Liver (tissue), 9 donors: Measurements from ENCODE around the gene PEAR1. TPM values are rescaled to one million over a fixed set of nuclear protein-coding genes. Genes with fewer than 3 reads are reported as not detected.

Source experiments
- DNase-seq: peaks from one replicate; pipeline ENCODE4 v3.0.0-alpha.2; 2017; ENCODE audit warnings: low spot score
- H3K27ac ChIP-seq, 2 donors: one replicate each; pipeline ENCODE4 v1.7.0; 2013; ENCODE audit warnings: inconsistent platforms in 2 of 2, low read length in 2 of 2, control low read depth in 1 of 2, low read depth in 1 of 2, mild to moderate bottlenecking in 1 of 2
- H3K27me3 ChIP-seq, 4 donors: one replicate each; pipeline versions ENCODE4 v1.6.1 to v1.7.0; 2013; ENCODE audit warnings: low read length in 3 of 4, inconsistent platforms in 1 of 4, mild to moderate bottlenecking in 1 of 4, moderate library complexity in 1 of 4; ENCODE audit not compliant: control insufficient read depth in 4 of 4, insufficient read depth in 4 of 4
- H3K36me3 ChIP-seq, 4 donors: one replicate each; pipeline versions ENCODE4 v1.6.1 to v1.7.0; 2013; ENCODE audit warnings: low read length in 3 of 4, mild to moderate bottlenecking in 3 of 4, low read depth in 1 of 4, moderate library complexity in 1 of 4; ENCODE audit not compliant: control insufficient read depth in 4 of 4, insufficient read depth in 3 of 4
- H3K4me1 ChIP-seq, 4 donors: one replicate each; pipeline versions ENCODE4 v1.6.1 to v1.7.0; 2013; ENCODE audit warnings: low read length in 3 of 4, mild to moderate bottlenecking in 3 of 4, moderate library complexity in 1 of 4; ENCODE audit not compliant: control insufficient read depth in 4 of 4, insufficient read depth in 4 of 4
- H3K4me3 ChIP-seq, 3 donors: one replicate each; pipeline versions ENCODE4 v1.6.1 to v1.7.0; 2013; ENCODE audit warnings: low read length in 3 of 3, control low read depth in 1 of 3, low read depth in 1 of 3, mild to moderate bottlenecking in 1 of 3
- H3K9ac ChIP-seq, 2 donors: one replicate each; pipeline ENCODE4 v1.7.0; 2013; ENCODE audit warnings: low read length in 2 of 2, mild to moderate bottlenecking in 2 of 2, moderate library complexity in 2 of 2, control low read depth in 1 of 2, low read depth in 1 of 2
- H3K9me3 ChIP-seq, 4 donors: one replicate each; pipeline versions ENCODE4 v1.6.1 to v1.7.0; 2013; ENCODE audit warnings: low read length in 3 of 4; ENCODE audit not compliant: control insufficient read depth in 4 of 4
- EGR1 ChIP-seq, 2 donors: IDR thresholded peaks; 2 replicates each; pipeline ENCODE4 v1.6.1; 2016 to 2018; ENCODE audit warnings: antibody characterized with exemption in 2 of 2, low read depth in 2 of 2
- FOXA1 ChIP-seq: IDR thresholded peaks from 2 replicates; pipeline ENCODE4 v1.6.1; 2016; ENCODE audit warnings: antibody characterized with exemption
- FOXA2 ChIP-seq: IDR thresholded peaks from 2 replicates; pipeline ENCODE4 v1.6.1; 2016; ENCODE audit warnings: antibody characterized with exemption
- GABPA ChIP-seq, 2 donors: IDR thresholded peaks in 1 of 2; conservative IDR thresholded peaks in 1 of 2; 2 replicates each; pipeline ENCODE4 v1.6.1; 2016; ENCODE audit warnings: antibody characterized with exemption in 2 of 2, mild to moderate bottlenecking in 1 of 2, moderate library complexity in 1 of 2
- HNF4A ChIP-seq, 2 donors: conservative IDR thresholded peaks; 2 replicates each; pipeline ENCODE4 v1.6.1; 2016; ENCODE audit warnings: antibody characterized with exemption in 2 of 2, mild to moderate bottlenecking in 2 of 2
- HNF4G ChIP-seq: IDR thresholded peaks from 2 replicates; pipeline ENCODE4 v1.6.1; 2016; ENCODE audit warnings: antibody characterized with exemption
- JUND ChIP-seq, 2 donors: IDR thresholded peaks; 2 replicates each; pipeline ENCODE4 v1.6.1; 2016; ENCODE audit warnings: antibody characterized with exemption in 2 of 2
- RXRA ChIP-seq, 2 donors: IDR thresholded peaks; 2 replicates each; pipeline ENCODE4 v1.6.1; 2017 to 2018; ENCODE audit warnings: antibody characterized with exemption in 2 of 2, mild to moderate bottlenecking in 1 of 2
- SP1 ChIP-seq: IDR thresholded peaks from 2 replicates; pipeline ENCODE4 v1.6.1; 2018; ENCODE audit warnings: antibody characterized with exemption, mild to moderate bottlenecking
- TAF1 ChIP-seq: conservative IDR thresholded peaks from 2 replicates; pipeline ENCODE4 v1.6.1; 2016; ENCODE audit warnings: antibody characterized with exemption, mild to moderate bottlenecking
- YY1 ChIP-seq: IDR thresholded peaks from 2 replicates; pipeline ENCODE4 v1.6.1; 2016; ENCODE audit warnings: antibody characterized with exemption, mild to moderate bottlenecking
- WGBS: extraction: QIAGEN DNeasy Blood & Tissue Kit; methylation state at CpG from one replicate; pipeline ENCODE4 v1.1.7; 2013; 5-methylcytosine and 5-hydroxymethylcytosine counted together
- polyA plus RNA-seq, 2 donors: library from polyadenylated mRNA; stranded (reverse) in 1 of 2; unstranded in 1 of 2; fragments of 200-250 nt in 1 of 2; fragments of >200 nt in 1 of 2; fragmentation: Nextera tagmentation in 1 of 2; extraction: Ambion mirVana in 1 of 2; gene quantifications; one replicate each; pipeline versions ENCODE4 v1.2.1 to v1.2.3, GENCODE V29; 2013 to 2015
- total RNA-seq, 2 donors: library from RNA; depleted of rRNA; stranded (reverse); fragments of >200 nt; gene quantifications; one replicate each; pipeline ENCODE4 v1.2.3, GENCODE V29; 2014
- TF ChIP-seq, protein P1 (sequence below): IDR thresholded peaks from 2 replicates; pipeline ENCODE4 v1.6.1; 2016; ENCODE audit warnings: antibody characterized with exemption, mild to moderate bottlenecking
- TF ChIP-seq, protein P2 (sequence below): IDR thresholded peaks from 2 replicates; pipeline ENCODE4 v1.6.1; 2016; ENCODE audit warnings: antibody characterized with exemption
- TF ChIP-seq, protein P3 (sequence below): fragments of 150-350 bp; IDR thresholded peaks from 2 replicates; pipeline ENCODE4 v1.5.1; 2017; ENCODE audit warnings: improper control_type of control experiment, low read depth, low read length; ENCODE audit not compliant: missing input control
- TF ChIP-seq, protein P4 (sequence below): IDR thresholded peaks from 2 replicates; pipeline ENCODE4 v1.6.1; 2016; ENCODE audit warnings: antibody characterized with exemption
- TF ChIP-seq, protein P5 (sequence below): IDR thresholded peaks from 2 replicates; pipeline ENCODE4 v1.6.1; 2016; ENCODE audit warnings: antibody characterized with exemption
- donor health status: healthy.
- donor health status: healthy.
- donor health status: healthy.
- donor health status: healthy.
- donor health status: healthy.

PEAR1 gene
- total and polyA plus RNA-seq, 4 donors: 2.1 to 4.4 (median 3.1) TPM

DNA sequence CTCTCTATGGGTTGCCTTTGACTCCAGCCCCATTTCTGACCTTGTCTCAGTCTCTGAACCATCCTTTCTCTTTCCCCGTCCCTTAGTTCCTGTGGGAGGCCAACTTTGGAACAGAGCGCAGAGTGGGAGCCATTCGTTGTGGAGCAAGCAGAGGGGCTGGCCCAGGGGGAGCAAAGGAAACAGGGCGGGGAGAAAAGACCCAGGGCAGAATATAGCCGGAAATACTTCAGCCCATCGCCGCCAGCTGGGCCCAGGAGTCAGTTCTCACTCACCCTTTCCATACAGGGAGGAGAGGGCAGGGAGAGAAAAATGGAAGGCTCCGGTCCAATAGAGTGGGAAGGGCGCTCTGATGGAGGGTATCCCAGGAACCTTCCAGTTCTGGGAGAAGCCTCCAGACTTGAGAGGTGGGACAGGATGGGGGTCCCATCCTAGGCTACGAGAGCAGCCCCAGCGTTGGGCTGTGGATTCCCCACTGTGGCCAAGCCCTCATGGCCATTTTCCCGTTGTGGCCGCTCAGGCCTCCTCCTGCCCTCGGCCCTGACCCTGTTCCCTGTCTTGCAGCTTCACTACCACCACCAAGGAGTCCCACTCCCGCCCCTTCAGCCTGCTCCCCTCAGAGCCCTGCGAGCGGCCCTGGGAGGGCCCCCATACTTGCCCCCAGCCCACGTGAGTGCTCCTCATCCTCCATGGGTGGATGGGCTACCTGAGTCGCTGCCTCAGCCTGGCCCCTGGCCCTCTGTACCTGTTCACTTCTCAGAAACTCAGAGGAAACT, 10.9 kb downstream of the PEAR1 start (continued):
- TF ChIP-seq, protein P1, sequence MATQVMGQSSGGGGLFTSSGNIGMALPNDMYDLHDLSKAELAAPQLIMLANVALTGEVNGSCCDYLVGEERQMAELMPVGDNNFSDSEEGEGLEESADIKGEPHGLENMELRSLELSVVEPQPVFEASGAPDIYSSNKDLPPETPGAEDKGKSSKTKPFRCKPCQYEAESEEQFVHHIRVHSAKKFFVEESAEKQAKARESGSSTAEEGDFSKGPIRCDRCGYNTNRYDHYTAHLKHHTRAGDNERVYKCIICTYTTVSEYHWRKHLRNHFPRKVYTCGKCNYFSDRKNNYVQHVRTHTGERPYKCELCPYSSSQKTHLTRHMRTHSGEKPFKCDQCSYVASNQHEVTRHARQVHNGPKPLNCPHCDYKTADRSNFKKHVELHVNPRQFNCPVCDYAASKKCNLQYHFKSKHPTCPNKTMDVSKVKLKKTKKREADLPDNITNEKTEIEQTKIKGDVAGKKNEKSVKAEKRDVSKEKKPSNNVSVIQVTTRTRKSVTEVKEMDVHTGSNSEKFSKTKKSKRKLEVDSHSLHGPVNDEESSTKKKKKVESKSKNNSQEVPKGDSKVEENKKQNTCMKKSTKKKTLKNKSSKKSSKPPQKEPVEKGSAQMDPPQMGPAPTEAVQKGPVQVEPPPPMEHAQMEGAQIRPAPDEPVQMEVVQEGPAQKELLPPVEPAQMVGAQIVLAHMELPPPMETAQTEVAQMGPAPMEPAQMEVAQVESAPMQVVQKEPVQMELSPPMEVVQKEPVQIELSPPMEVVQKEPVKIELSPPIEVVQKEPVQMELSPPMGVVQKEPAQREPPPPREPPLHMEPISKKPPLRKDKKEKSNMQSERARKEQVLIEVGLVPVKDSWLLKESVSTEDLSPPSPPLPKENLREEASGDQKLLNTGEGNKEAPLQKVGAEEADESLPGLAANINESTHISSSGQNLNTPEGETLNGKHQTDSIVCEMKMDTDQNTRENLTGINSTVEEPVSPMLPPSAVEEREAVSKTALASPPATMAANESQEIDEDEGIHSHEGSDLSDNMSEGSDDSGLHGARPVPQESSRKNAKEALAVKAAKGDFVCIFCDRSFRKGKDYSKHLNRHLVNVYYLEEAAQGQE: no peak
- TF ChIP-seq GABPA (IDR thresholded peaks at IDR 0.05 in 1 of 2, conservative IDR thresholded peaks at IDR 0.05 in 1 of 2) (no peak), JUND (IDR thresholded peaks at IDR 0.05) (no peak), FOXA2 (no peak)
- TF ChIP-seq, protein P2, sequence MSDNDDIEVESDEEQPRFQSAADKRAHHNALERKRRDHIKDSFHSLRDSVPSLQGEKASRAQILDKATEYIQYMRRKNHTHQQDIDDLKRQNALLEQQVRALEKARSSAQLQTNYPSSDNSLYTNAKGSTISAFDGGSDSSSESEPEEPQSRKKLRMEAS: no peak

DNA sequence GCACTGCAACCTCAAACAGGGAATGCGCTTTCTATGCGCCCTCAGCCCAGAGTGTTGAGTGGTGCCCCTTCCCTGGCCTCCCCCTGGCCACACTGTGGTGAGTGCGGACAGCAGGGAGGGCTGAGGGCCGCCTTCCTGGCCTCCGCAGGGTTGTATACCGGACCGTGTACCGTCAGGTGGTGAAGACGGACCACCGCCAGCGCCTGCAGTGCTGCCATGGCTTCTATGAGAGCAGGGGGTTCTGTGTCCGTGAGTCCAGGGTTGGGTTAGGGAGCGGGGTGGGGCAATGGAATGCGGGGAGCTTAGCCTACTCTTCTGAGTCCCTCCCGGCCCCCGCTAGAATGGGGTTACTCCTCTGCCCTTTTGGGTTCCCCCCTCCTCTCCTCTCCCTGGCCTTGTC, 11.7 kb downstream of the PEAR1 start:
- Histone ChIP-seq H3K4me3 (no peak overlapping the region), H3K9ac (no peak overlapping the region), H3K4me1 (peaks cover 0 to 24% (median 1%) of the 10 kb centered on the region in 4 donors), H3K36me3 (no peaks in the 10 kb centered on the region), H3K9me3 (no peaks in the 10 kb centered on the region), H3K27me3 (peaks cover 0 to 3% (median 0%) of the 10 kb centered on the region in 4 donors), H3K27ac (no peak overlapping the region)
- DNase-seq: no peak
- TF ChIP-seq, protein P3, sequence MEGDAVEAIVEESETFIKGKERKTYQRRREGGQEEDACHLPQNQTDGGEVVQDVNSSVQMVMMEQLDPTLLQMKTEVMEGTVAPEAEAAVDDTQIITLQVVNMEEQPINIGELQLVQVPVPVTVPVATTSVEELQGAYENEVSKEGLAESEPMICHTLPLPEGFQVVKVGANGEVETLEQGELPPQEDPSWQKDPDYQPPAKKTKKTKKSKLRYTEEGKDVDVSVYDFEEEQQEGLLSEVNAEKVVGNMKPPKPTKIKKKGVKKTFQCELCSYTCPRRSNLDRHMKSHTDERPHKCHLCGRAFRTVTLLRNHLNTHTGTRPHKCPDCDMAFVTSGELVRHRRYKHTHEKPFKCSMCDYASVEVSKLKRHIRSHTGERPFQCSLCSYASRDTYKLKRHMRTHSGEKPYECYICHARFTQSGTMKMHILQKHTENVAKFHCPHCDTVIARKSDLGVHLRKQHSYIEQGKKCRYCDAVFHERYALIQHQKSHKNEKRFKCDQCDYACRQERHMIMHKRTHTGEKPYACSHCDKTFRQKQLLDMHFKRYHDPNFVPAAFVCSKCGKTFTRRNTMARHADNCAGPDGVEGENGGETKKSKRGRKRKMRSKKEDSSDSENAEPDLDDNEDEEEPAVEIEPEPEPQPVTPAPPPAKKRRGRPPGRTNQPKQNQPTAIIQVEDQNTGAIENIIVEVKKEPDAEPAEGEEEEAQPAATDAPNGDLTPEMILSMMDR: no peak
- TF ChIP-seq TAF1: no peak
- no peak for TF ChIP-seq HNF4A (conservative IDR thresholded peaks at IDR 0.05)
- TF ChIP-seq, protein P1: no peak
- TF ChIP-seq GABPA (IDR thresholded peaks at IDR 0.05 in 1 of 2, conservative IDR thresholded peaks at IDR 0.05 in 1 of 2): no peak
- TF ChIP-seq HNF4G: no peak
- TF ChIP-seq, protein P4, sequence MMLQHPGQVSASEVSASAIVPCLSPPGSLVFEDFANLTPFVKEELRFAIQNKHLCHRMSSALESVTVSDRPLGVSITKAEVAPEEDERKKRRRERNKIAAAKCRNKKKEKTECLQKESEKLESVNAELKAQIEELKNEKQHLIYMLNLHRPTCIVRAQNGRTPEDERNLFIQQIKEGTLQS: no peak
- TF ChIP-seq, protein P5, sequence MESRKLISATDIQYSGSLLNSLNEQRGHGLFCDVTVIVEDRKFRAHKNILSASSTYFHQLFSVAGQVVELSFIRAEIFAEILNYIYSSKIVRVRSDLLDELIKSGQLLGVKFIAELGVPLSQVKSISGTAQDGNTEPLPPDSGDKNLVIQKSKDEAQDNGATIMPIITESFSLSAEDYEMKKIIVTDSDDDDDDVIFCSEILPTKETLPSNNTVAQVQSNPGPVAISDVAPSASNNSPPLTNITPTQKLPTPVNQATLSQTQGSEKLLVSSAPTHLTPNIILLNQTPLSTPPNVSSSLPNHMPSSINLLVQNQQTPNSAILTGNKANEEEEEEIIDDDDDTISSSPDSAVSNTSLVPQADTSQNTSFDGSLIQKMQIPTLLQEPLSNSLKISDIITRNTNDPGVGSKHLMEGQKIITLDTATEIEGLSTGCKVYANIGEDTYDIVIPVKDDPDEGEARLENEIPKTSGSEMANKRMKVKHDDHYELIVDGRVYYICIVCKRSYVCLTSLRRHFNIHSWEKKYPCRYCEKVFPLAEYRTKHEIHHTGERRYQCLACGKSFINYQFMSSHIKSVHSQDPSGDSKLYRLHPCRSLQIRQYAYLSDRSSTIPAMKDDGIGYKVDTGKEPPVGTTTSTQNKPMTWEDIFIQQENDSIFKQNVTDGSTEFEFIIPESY: no peak
- no peak for TF ChIP-seq YY1
- no peak for TF ChIP-seq SP1
- TF ChIP-seq RXRA (IDR thresholded peaks at IDR 0.05): no peak
- no peak for TF ChIP-seq FOXA1
- no peak for TF ChIP-seq EGR1 (IDR thresholded peaks at IDR 0.05; ENCODE audit: low read depth in 2 of 2)
- TF ChIP-seq, protein P2: no peak
- TF ChIP-seq JUND (IDR thresholded peaks at IDR 0.05): no peak
- WGBS: 81% methylated on average over 16 of the region's 16 CpGs
